K562 (cell line): Measurements from ENCODE around the gene ARSI. TPM values are rescaled to one million over a fixed set of nuclear protein-coding genes. Genes with fewer than 3 reads are reported as not detected.

Experiments
- ATAC-seq: fragments of 200-7000 bp; cut with Tn5 transposase; 3 replicates; pipeline ENCODE4 v1.9.1; 2020; ENCODE audit warnings: moderate library complexity
- BruUV-seq: library from RNA; stranded (reverse); fragments of 400-500 nt; replicated peaks from 2 replicates; lab custom pipeline; 2021; lab: Mats Ljungman, UMichigan
- CTCF ChIA-PET: fragments of 300-600 bp; formaldehyde crosslinking; extraction: SDS; loops from one replicate; lab custom pipeline; 2021; ENCODE audit warnings: low intra/inter-chr PET ratio; lab: Yijun Ruan, JAX
- POLR2A ChIA-PET: fragments of 300-600, 350-650 bp; sonication (Branson Sonifier 250); formaldehyde crosslinking; extraction: SDS; loops from one replicate; lab custom pipeline; 2021; ENCODE audit warnings: antibody characterized with exemption, inconsistent platforms; lab: Yijun Ruan, JAX
- DNase-seq, 4 experiments: peaks; one replicate each; pipeline versions ENCODE4 v3.0.0 to v3.0.0-alpha.2; 2011 to 2018; ENCODE audit warnings: low spot score in 3 of 4, mixed read lengths in 3 of 4; ENCODE audit errors: extremely low read depth in 1 of 4
- FAIRE-seq: peaks from 2 replicates; lab custom pipeline; 2011; peaks lifted over from hg19 to GRCh38; lab: Jason Lieb, UNC
- H2AFZ ChIP-seq: 2 replicates; pipeline ENCODE4 v1.6.0; 2011; ENCODE audit warnings: low read depth, low read length, control low read depth, inconsistent platforms
- H3K27ac ChIP-seq: fragments of 200-600 bp; 3 replicates; pipeline ENCODE4 v1.8.0; 2011; ENCODE audit warnings: low read depth, mild to moderate bottlenecking, control low read depth, inconsistent platforms, low read length, moderate library complexity, mixed read lengths; ENCODE audit errors: extremely low read depth
- H3K27me3 ChIP-seq, 2 experiments: fragments of 300-600 bp in 1 of 2; 2 replicates in 1 of 2; 3 replicates in 1 of 2; pipeline versions ENCODE4 v1.6.0 to v1.8.0; 2011; ENCODE audit warnings: inconsistent platforms in 2 of 2, low read length in 2 of 2, mild to moderate bottlenecking in 1 of 2, mixed read lengths in 1 of 2, moderate library complexity in 1 of 2; ENCODE audit not compliant: control insufficient read depth in 2 of 2, insufficient read depth in 2 of 2
- H3K36me3 ChIP-seq: fragments of 300-600 bp; 3 replicates; pipeline ENCODE4 v1.8.0; 2011; ENCODE audit warnings: mild to moderate bottlenecking, low read length, inconsistent platforms; ENCODE audit not compliant: control insufficient read depth, insufficient read depth
- H3K4me1 ChIP-seq, 2 experiments: fragments of 200-600 bp in 1 of 2; replicated peaks in 1 of 2; 2 replicates in 1 of 2; 3 replicates in 1 of 2; pipeline versions ENCODE4 v1.5.1 to v1.8.0; 2011; ENCODE audit warnings: inconsistent platforms in 2 of 2, low read length in 2 of 2, mild to moderate bottlenecking in 1 of 2, mixed read lengths in 1 of 2, moderate library complexity in 1 of 2; ENCODE audit not compliant: control insufficient read depth in 2 of 2, insufficient read depth in 2 of 2
- H3K4me2 ChIP-seq: 2 replicates; pipeline ENCODE4 v1.6.1; 2011; ENCODE audit warnings: low read length, control low read depth, inconsistent platforms, mixed read lengths; ENCODE audit not compliant: insufficient read depth
- H3K4me3 ChIP-seq: fragments of 200-600 bp; sonication (generic), shearing (Covaris generic); 2 replicates; pipeline ENCODE4 v1.5.1; 2016; ENCODE audit warnings: control low read depth, inconsistent platforms
- H3K79me2 ChIP-seq: fragments of 200-600 bp; 3 replicates; pipeline ENCODE4 v1.8.0; 2011; ENCODE audit warnings: low read length, inconsistent platforms; ENCODE audit not compliant: control insufficient read depth, insufficient read depth
- H3K9ac ChIP-seq, 2 experiments: 2 replicates each; pipeline versions ENCODE4 v1.6.0 to v1.6.1; 2011; ENCODE audit warnings: low read depth in 2 of 2, low read length in 2 of 2, control low read depth in 1 of 2, inconsistent platforms in 1 of 2, mild to moderate bottlenecking in 1 of 2, mixed read lengths in 1 of 2; ENCODE audit not compliant: insufficient read depth in 1 of 2
- H3K9me1 ChIP-seq: one replicate; pipeline ENCODE4 v1.6.0; 2011; ENCODE audit warnings: inconsistent platforms, mild to moderate bottlenecking, low read length, moderate library complexity; ENCODE audit not compliant: control insufficient read depth, insufficient read depth
- H3K9me3 ChIP-seq: replicated peaks from 2 replicates; pipeline ENCODE4 v1.5.1; 2011; ENCODE audit warnings: low read depth, low read length, inconsistent platforms; ENCODE audit not compliant: control insufficient read depth, insufficient read depth
- H4K20me1 ChIP-seq: replicated peaks from 2 replicates; pipeline ENCODE4 v1.6.1; 2011; ENCODE audit warnings: low read length, inconsistent platforms, mixed read lengths; ENCODE audit not compliant: control insufficient read depth, insufficient read depth
- ARID3A ChIP-seq: IDR thresholded peaks from 2 replicates; pipeline ENCODE4 v1.6.1; 2012; ENCODE audit warnings: low read depth, low read length, improper control_type of control experiment, borderline replicate concordance
- CBX1 ChIP-seq: sonication (generic); IDR thresholded peaks from 2 replicates; pipeline ENCODE4 v1.6.1; 2016; ENCODE audit warnings: antibody characterized with exemption, low read depth, mild to moderate bottlenecking
- FOXP1 ChIP-seq: sonication (generic); formaldehyde crosslinking; IDR thresholded peaks from 2 replicates; pipeline ENCODE4 v1.8.0; 2022; ENCODE audit warnings: mild to moderate bottlenecking, missing genetic modification reagents
- KAT2B ChIP-seq: IDR thresholded peaks from one replicate; pipeline ENCODE4 v1.6.1; 2012; ENCODE audit warnings: low read depth, mild to moderate bottlenecking, control low read depth, inconsistent platforms, low read length, moderate library complexity
- KDM5B ChIP-seq: fragments of 200-600 bp; sonication (generic); IDR thresholded peaks from 2 replicates; pipeline ENCODE4 v1.6.1; 2012; ENCODE audit warnings: low read depth, mild to moderate bottlenecking, moderate library complexity, low read length, control low read depth, inconsistent platforms; ENCODE audit not compliant: insufficient replicate concordance
- MAZ ChIP-seq, 2 experiments: fragments of 450-650 bp in 1 of 2; sonication (generic) in 1 of 2; formaldehyde crosslinking; IDR thresholded peaks in 1 of 2; conservative IDR thresholded peaks in 1 of 2; 2 replicates each; pipeline versions ENCODE4 v1.4.0 to v1.5.0; 2020; ENCODE audit warnings: mild to moderate bottlenecking in 1 of 2, missing genetic modification reagents in 1 of 2
- MED1 ChIP-seq: sonication (generic); formaldehyde crosslinking; IDR thresholded peaks from 2 replicates; pipeline ENCODE4 v1.8.1; 2023; ENCODE audit warnings: missing genetic modification reagents, borderline replicate concordance
- NR2C2 ChIP-seq, 2 experiments: fragments of 200-800 bp in 1 of 2; sonication (Bioruptor generic) in 1 of 2; sonication (generic) in 1 of 2; formaldehyde crosslinking in 1 of 2; IDR thresholded peaks; 2 replicates each; pipeline versions ENCODE4 v1.6.1 to v1.8.0; 2016 to 2022; ENCODE audit warnings: mild to moderate bottlenecking in 1 of 2, missing compliant biosample characterization in 1 of 2, missing genetic modification characterization in 1 of 2, missing genetic modification reagents in 1 of 2
- RBM15 ChIP-seq: fragments of 200-400 bp; formaldehyde crosslinking; IDR thresholded peaks from 2 replicates; pipeline ENCODE4 v1.6.1; 2018; ENCODE audit warnings: mild to moderate bottlenecking, low read length, moderate library complexity; ENCODE audit not compliant: insufficient read depth
- ZBTB7A ChIP-seq: IDR thresholded peaks from 2 replicates; pipeline ENCODE4 v1.6.1; 2011; ENCODE audit warnings: low read depth, mild to moderate bottlenecking, low read length, moderate library complexity, borderline replicate concordance; ENCODE audit not compliant: control insufficient read depth
- ZNF133 ChIP-seq: fragments of 250-450 bp; sonication (Bioruptor Pico); IDR thresholded peaks from 2 replicates; pipeline ENCODE4 v1.4.0; 2020; ENCODE audit warnings: mild to moderate bottlenecking
- ZNF232 ChIP-seq: sonication (generic); formaldehyde crosslinking; IDR thresholded peaks from 2 replicates; pipeline ENCODE4 v1.8.0; 2022; ENCODE audit warnings: mild to moderate bottlenecking, missing genetic modification reagents
- ZNF589 ChIP-seq: fragments of 200-800 bp; sonication (Bioruptor generic); IDR thresholded peaks from 2 replicates; pipeline ENCODE4 v1.6.1; 2016; ENCODE audit warnings: low read depth, missing genetic modification characterization, missing compliant biosample characterization
- in situ Hi-C: fragments of 300-500 bp; cut with MboI; formaldehyde crosslinking; loops from 4 replicates; pipeline ENCODE4 v1.15.0; 2018; ENCODE audit warnings: inconsistent platforms, mixed read lengths
- intact Hi-C: fragments of 100-400 bp; cut with micrococcal nuclease; formaldehyde crosslinking; loops from 2 replicates; pipeline ENCODE4 v1.14.2; 2022
- polyA plus RNA-seq, 8 experiments: library from polyadenylated mRNA; depleted of rRNA in 4 of 8; stranded (reverse) in 5 of 8; unstranded in 3 of 8; fragments of >200 nt; fragmentation: Nextera tagmentation in 2 of 8; fragmentation: Illumina TruSeq in 1 of 8; extraction: Ambion mirVana in 2 of 8; extraction: Trizol in 1 of 8; gene quantifications; 2 replicates each; pipeline versions ENCODE4 v1.2.1 to v1.2.3, GENCODE V29; 2011 to 2014; ENCODE audit warnings: inconsistent platforms in 1 of 8, missing spikeins in 1 of 8
- total RNA-seq, 7 experiments: library from RNA; depleted of rRNA in 6 of 7; stranded (reverse); fragments of >200 nt in 6 of 7; fragmentation: Illumina TruSeq in 2 of 7; extraction: Trizol in 2 of 7; gene quantifications; 2 replicates each; pipeline versions ENCODE4 v1.2.1 to v1.2.3, GENCODE V29; 2011 to 2021; ENCODE audit warnings: low replicate concordance in 1 of 7
- TF ChIP-seq, protein P1 (sequence below): fragments of 250-450 bp; sonication (Bioruptor Pico); IDR thresholded peaks from 2 replicates; pipeline ENCODE4 v1.5.0; 2021; ENCODE audit warnings: mild to moderate bottlenecking, moderate library complexity
- TF ChIP-seq, protein P2 (sequence below): sonication (generic); formaldehyde crosslinking; IDR thresholded peaks from 2 replicates; pipeline ENCODE4 v1.8.0; 2022; ENCODE audit warnings: mild to moderate bottlenecking, missing genetic modification reagents

The ARSI gene
- total and polyA plus RNA-seq, 9 of the 15 experiments (the other 6 are each of a cell fraction or from before 2014, with no cell fraction given), result 0.04 to 0.07 TPM; not detected in 7

GRCh38 chr5:150322202-150322601, 19.5 kb upstream of the ARSI start:
- no peaks in the 10 kb centered on the region; the same call in 1 of the 2 replicates for H3K9me3 ChIP-seq
- H3K36me3 ChIP-seq, result no peaks in the 10 kb centered on the region
- H3K4me2 ChIP-seq, result no peak overlapping the region
- H3K4me3 ChIP-seq, result no peak overlapping the region
- BruUV-seq, result no TSS peak
- H4K20me1 ChIP-seq, result peaks cover 2% of the 10 kb centered on the region; the same call in 1 of the 2 replicates
- ATAC-seq (no peak), DNase-seq (no peak), FAIRE-seq (no peak)
- in situ Hi-C loops, result no loop called here
- POLR2A ChIA-PET, result interaction anchor here (1.0 kb wide), 1 partner anchor 23 kb away, joined by 3 read pairs; no protein-coding TSS in a partner anchor
- intact Hi-C loops, result no loop called here
- peaks cover 2 to 23% of the 10 kb centered on the region in 2 experiments; a peak in 3 of 5 replicates for H3K27me3 ChIP-seq
- CTCF ChIA-PET, result no interaction called here
- H3K27ac ChIP-seq, result no peak overlapping the region
- H3K4me1 ChIP-seq, result peaks cover 0 to 1% of the 10 kb centered on the region in 2 experiments; a peak in 2 of 5 replicates
- H3K9ac ChIP-seq, result no peak overlapping the region
- no peak overlapping the region for H2AFZ ChIP-seq
- no peaks in the 10 kb centered on the region for H3K79me2 ChIP-seq
- no peaks in the 10 kb centered on the region for H3K9me1 ChIP-seq
- TF ChIP-seq ZNF133 (CRISPR knock-in tag) (no peak), NR2C2 (CRISPR knock-in tag; IDR thresholded peaks at IDR 0.05) (no peak), NR2C2 (tag; IDR thresholded peaks at IDR 0.05) (no peak), ZNF589 (CRISPR knock-in tag) (no peak), CBX1 (no peak), MED1 (CRISPR knock-in tag) (no peak), MAZ (CRISPR knock-in tag; conservative IDR thresholded peaks at IDR 0.05 in 1 of 2, IDR thresholded peaks at IDR 0.05 in 1 of 2) (no peak), RBM15 (no peak), FOXP1 (CRISPR knock-in tag) (no peak), ZBTB7A (no peak), ZNF232 (CRISPR knock-in tag) (no peak), ARID3A (no peak), KAT2B (no peak), KDM5B (no peak)
- TF ChIP-seq, protein P1, sequence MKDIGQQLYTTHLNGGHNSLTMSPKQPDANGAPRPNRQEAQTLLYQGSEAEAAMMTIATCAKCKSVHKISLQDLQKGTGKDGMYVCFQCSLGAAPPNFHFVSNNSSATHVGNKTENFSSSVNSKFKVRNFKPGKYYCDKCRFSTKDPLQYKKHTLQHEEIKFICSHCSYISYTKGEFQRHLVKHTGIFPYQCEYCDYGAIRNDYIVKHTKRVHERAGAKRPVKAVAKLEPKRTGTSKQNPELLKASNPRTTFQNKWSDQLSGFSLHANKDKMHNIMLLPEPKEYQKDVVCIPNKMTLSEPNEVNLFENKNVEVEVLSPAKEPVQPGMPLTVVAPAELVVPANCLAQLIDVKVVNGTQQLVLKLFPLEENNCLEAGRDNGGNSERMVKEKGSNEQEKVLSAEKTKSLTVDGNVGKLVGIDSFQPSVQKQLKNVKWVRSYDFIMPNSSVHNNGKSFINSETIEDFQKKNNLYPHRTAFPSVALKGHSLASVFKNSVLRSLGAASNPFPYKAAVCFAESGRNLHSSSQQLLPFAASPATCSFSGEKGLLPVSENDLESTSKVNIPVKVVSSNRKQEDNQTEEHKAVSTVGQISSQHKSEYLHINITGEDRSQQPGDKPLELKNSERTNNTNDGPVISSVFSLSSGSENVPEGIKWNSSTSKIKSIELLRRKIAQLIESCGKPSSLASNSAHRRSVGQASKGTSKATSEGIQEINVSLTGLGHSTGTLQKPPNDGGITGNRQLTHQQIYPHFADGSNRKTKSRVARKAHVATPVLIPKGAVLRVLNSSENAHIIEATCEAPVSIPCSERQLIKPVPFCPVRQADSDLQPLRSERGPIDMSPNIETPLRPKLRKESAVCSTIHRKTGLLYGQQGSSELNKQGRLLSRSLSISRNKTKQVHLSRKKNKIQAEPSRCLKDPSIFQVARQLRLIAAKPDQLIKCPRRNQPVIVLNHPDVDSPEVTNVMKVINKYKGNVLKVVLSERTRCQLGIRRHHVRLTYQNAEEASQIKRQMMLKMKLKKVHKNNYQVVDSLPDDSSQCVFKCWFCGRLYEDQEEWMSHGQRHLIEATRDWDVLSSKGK (CRISPR knock-in tag), result no peak
- TF ChIP-seq, protein P2, sequence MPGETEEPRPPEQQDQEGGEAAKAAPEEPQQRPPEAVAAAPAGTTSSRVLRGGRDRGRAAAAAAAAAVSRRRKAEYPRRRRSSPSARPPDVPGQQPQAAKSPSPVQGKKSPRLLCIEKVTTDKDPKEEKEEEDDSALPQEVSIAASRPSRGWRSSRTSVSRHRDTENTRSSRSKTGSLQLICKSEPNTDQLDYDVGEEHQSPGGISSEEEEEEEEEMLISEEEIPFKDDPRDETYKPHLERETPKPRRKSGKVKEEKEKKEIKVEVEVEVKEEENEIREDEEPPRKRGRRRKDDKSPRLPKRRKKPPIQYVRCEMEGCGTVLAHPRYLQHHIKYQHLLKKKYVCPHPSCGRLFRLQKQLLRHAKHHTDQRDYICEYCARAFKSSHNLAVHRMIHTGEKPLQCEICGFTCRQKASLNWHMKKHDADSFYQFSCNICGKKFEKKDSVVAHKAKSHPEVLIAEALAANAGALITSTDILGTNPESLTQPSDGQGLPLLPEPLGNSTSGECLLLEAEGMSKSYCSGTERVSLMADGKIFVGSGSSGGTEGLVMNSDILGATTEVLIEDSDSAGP (CRISPR knock-in tag), result no peak
